Neural progenitor cell (in vitro differentiated cells): ENCODE data around the gene DOCK3. TPM values are rescaled to one million over a fixed set of nuclear protein-coding genes. Genes with fewer than 3 reads are reported as not detected.
"Not testable (repeated sequence)": the region's sequence is repeated elsewhere in the genome, so short reads cannot be mapped to it uniquely, and the experiment has no call there.

Experiments
- DNase-seq: peaks from one replicate; pipeline ENCODE4 v3.0.0-alpha.2; 2016; ENCODE audit warnings: low spot score
- H2AFZ ChIP-seq: fragments of 200-600 bp; sonication (generic); replicated peaks from 2 replicates; pipeline ENCODE4 v1.6.1; 2016; ENCODE audit warnings: antibody characterized with exemption
- H3F3A ChIP-seq: fragments of 200-600 bp; sonication (generic); 2 replicates; pipeline ENCODE4 v1.6.1; 2016; ENCODE audit warnings: antibody characterized with exemption, low read depth
- H3K27ac ChIP-seq: fragments of 200-600 bp; sonication (generic); 2 replicates; pipeline ENCODE4 v1.5.1; 2016; ENCODE audit warnings: mild to moderate bottlenecking
- H3K27me3 ChIP-seq: fragments of 200-600 bp; sonication (generic); 2 replicates; pipeline ENCODE4 v1.6.1; 2016; ENCODE audit warnings: mild to moderate bottlenecking, moderate library complexity
- H3K36me3 ChIP-seq: fragments of 200-600 bp; sonication (generic); 2 replicates; pipeline ENCODE4 v1.5.1; 2016
- H3K4me1 ChIP-seq: fragments of 200-600 bp; sonication (generic); 2 replicates; pipeline ENCODE4 v1.6.1; 2016; ENCODE audit warnings: mixed run types
- H3K4me2 ChIP-seq: fragments of 200-600 bp; sonication (generic); 2 replicates; pipeline ENCODE4 v1.6.1; 2016
- H3K4me3 ChIP-seq: fragments of 200-600 bp; sonication (generic); 2 replicates; pipeline ENCODE4 v1.5.1; 2016
- H3K79me2 ChIP-seq: fragments of 200-600 bp; sonication (generic); 2 replicates; pipeline ENCODE4 v1.6.1; 2016; ENCODE audit warnings: low read depth
- H3K9ac ChIP-seq: fragments of 200-600 bp; sonication (generic); 2 replicates; pipeline ENCODE4 v1.6.1; 2016
- H3K9me3 ChIP-seq: fragments of 200-600 bp; sonication (generic); 2 replicates; pipeline ENCODE4 v1.5.1; 2016; ENCODE audit warnings: low read depth
- H4K20me1 ChIP-seq: fragments of 200-600 bp; sonication (generic); 2 replicates; pipeline ENCODE4 v1.6.1; 2016; ENCODE audit warnings: low read depth
- H3K27ac Mint-ChIP-seq: 3 replicates; pipeline ENCODE4 v1.8.0; 2021; ENCODE audit warnings: mixed read lengths
- H3K27me3 Mint-ChIP-seq: 2 replicates; pipeline ENCODE4 v1.8.0; 2022; ENCODE audit warnings: low read depth, mild to moderate bottlenecking, inconsistent platforms, moderate library complexity, mixed read lengths; ENCODE audit not compliant: insufficient read depth
- H3K36me3 Mint-ChIP-seq: 3 replicates; pipeline ENCODE4 v1.8.0; 2021; ENCODE audit warnings: mixed read lengths
- H3K4me1 Mint-ChIP-seq: 3 replicates; pipeline ENCODE4 v1.8.0; 2021; ENCODE audit warnings: mixed read lengths
- H3K4me3 Mint-ChIP-seq: 3 replicates; pipeline ENCODE4 v1.8.0; 2021; ENCODE audit warnings: mild to moderate bottlenecking, moderate library complexity, mixed read lengths
- H3K9me3 Mint-ChIP-seq: 3 replicates; pipeline ENCODE4 v1.8.0; 2020; ENCODE audit warnings: mixed read lengths
- CTCF ChIP-seq: fragments of 200-600 bp; sonication (generic); IDR thresholded peaks from 2 replicates; pipeline ENCODE4 v1.5.1; 2017; ENCODE audit warnings: antibody characterized with exemption, mild to moderate bottlenecking
- EZH2 ChIP-seq: fragments of 200-600 bp; sonication (generic); IDR thresholded peaks from 2 replicates; pipeline ENCODE4 v1.6.1; 2017; ENCODE audit warnings: antibody characterized with exemption, mild to moderate bottlenecking, moderate library complexity
- EZH2phosphoT487 ChIP-seq: fragments of 200-600 bp; sonication (generic); IDR thresholded peaks from 2 replicates; pipeline ENCODE4 v1.6.1; 2017; ENCODE audit warnings: antibody characterized with exemption
- total RNA-seq: library from RNA; depleted of rRNA; stranded (reverse); fragments of >200 nt; gene quantifications from 2 replicates; pipeline ENCODE4 v1.2.3, GENCODE V29; 2015; ENCODE audit warnings: low replicate concordance

The DOCK3 gene
- total RNA-seq, 1 donor from 2014 or later, result 10.7 TPM

- H3K9ac ChIP-seq, result no peak overlapping the region
These were observed 75.1 kb downstream of the DOCK3 start for GRCh38 chr3:50749822-50750221.

GRCh38 chr3:50759015-50759414, 84.3 kb downstream of the DOCK3 start:
- Histone ChIP-seq H3K36me3 (no peaks in the 10 kb centered on the region), H2AFZ (no peak overlapping the region), H3K9ac (no peak overlapping the region), H3K27ac (no peak overlapping the region), H3K27me3 (no peaks in the 10 kb centered on the region), H4K20me1 (no peaks in the 10 kb centered on the region), H3K4me3 (no peak overlapping the region), H3K4me1 (no peaks in the 10 kb centered on the region), H3F3A (no peaks in the 10 kb centered on the region), H3K4me2 (no peak overlapping the region), H3K9me3 (peaks cover 6% of the 10 kb centered on the region), H3K79me2 (peaks cover 24% of the 10 kb centered on the region)
- Mint-ChIP-seq H3K4me1 (no peaks in the 10 kb centered on the region), H3K27me3 (no peaks in the 10 kb centered on the region), H3K9me3 (peaks cover 2% of the 10 kb centered on the region), H3K36me3 (peaks cover 4% of the 10 kb centered on the region), H3K4me3 (no peak overlapping the region), H3K27ac (no peak overlapping the region)
- TF ChIP-seq EZH2phosphoT487 (no peak), CTCF (no peak), EZH2 (no peak)
- no peak for DNase-seq

More at GRCh38 chr3:50749822-50750221, 75.1 kb downstream of the DOCK3 start:
- H3K4me3 ChIP-seq, result no peak overlapping the region
- no peaks in the 10 kb centered on the region for H3F3A ChIP-seq
- Mint-ChIP-seq H3K4me1 (peaks cover 15% of the 10 kb centered on the region), H3K27me3 (no peaks in the 10 kb centered on the region), H3K4me3 (no peak overlapping the region), H3K27ac (no peak overlapping the region), H3K36me3 (no peaks in the 10 kb centered on the region), H3K9me3 (peaks cover 8% of the 10 kb centered on the region)
- peak overlapping the region; percentile 56 for H3K4me2 ChIP-seq
- no peak overlapping the region for H3K27ac ChIP-seq
- H3K9me3 ChIP-seq, result peaks cover 3% of the 10 kb centered on the region
- H3K27me3 ChIP-seq, result no peaks in the 10 kb centered on the region
- H3K36me3 ChIP-seq, result no peaks in the 10 kb centered on the region
- H2AFZ ChIP-seq, result no peak overlapping the region
- peak; percentile 18 for DNase-seq
- H3K4me1 ChIP-seq, result peaks cover 19% of the 10 kb centered on the region
- H4K20me1 ChIP-seq, result no peaks in the 10 kb centered on the region
- peaks cover 32% of the 10 kb centered on the region for H3K79me2 ChIP-seq
- TF ChIP-seq EZH2 (no peak), CTCF (no peak), EZH2phosphoT487 (no peak)

- H3K4me3 Mint-ChIP-seq, result no peak overlapping the region
- H3K9ac ChIP-seq, result no peak overlapping the region
- no peaks in the 10 kb centered on the region for H3K36me3 Mint-ChIP-seq
- H3K27me3 ChIP-seq, result no peaks in the 10 kb centered on the region
- H3K4me3 ChIP-seq, result no peak overlapping the region
- no peaks in the 10 kb centered on the region for H3K4me1 Mint-ChIP-seq
- H3K4me1 ChIP-seq, result no peaks in the 10 kb centered on the region
- peaks cover 7% of the 10 kb centered on the region for H3F3A ChIP-seq
- no peak for DNase-seq
- H4K20me1 ChIP-seq, result no peaks in the 10 kb centered on the region
- peaks cover 3% of the 10 kb centered on the region for H3K36me3 ChIP-seq
- H3K79me2 ChIP-seq, result peaks cover 29% of the 10 kb centered on the region
- no peaks in the 10 kb centered on the region for H3K9me3 ChIP-seq
- TF ChIP-seq EZH2phosphoT487 (no peak), CTCF (no peak), EZH2 (no peak)
- no peak overlapping the region for H3K27ac ChIP-seq
- no peak overlapping the region for H3K4me2 ChIP-seq
- no peaks in the 10 kb centered on the region for H3K27me3 Mint-ChIP-seq
- no peak overlapping the region for H2AFZ ChIP-seq
- no peak overlapping the region for H3K27ac Mint-ChIP-seq
- peaks cover 14% of the 10 kb centered on the region for H3K9me3 Mint-ChIP-seq
These were observed 103.0 kb downstream of the DOCK3 start for GRCh38 chr3:50777680-50778079.

GRCh38 chr3:50781766-50782165, 107.0 kb downstream of the DOCK3 start:
- H3K27ac ChIP-seq, H4K20me1 ChIP-seq, H3K27me3 ChIP-seq, H3K9ac ChIP-seq, H3K27me3 Mint-ChIP-seq, DNase-seq, H3K9me3 ChIP-seq, H3K27ac Mint-ChIP-seq, H3K4me1 Mint-ChIP-seq, H3K36me3 ChIP-seq, H2AFZ ChIP-seq, H3F3A ChIP-seq, H3K4me1 ChIP-seq, H3K4me3 Mint-ChIP-seq, H3K4me3 ChIP-seq, H3K4me2 ChIP-seq: not testable (repeated sequence)
- Mint-ChIP-seq H3K9me3 (peaks cover 31% of the 10 kb centered on the region), H3K36me3 (peaks cover 16% of the 10 kb centered on the region)
- H3K79me2 ChIP-seq, result peaks cover 15% of the 10 kb centered on the region
